Upper lobe of left lung (tissue), 4 donors: ENCODE results near the gene CARHSP1.

ENCODE experiments used
- CTCF ChIP-seq, 6 experiments: fragments of 450-650 bp in 4 of 6; fragments of 200-600 bp in 2 of 6; sonication (generic) in 2 of 6; IDR thresholded peaks; one replicate each; pipeline ENCODE4 v1.5.1; 2016 to 2019; ENCODE audit warnings: antibody characterized with exemption in 6 of 6
- POLR2A ChIP-seq, 4 donors: fragments of 450-650 bp; IDR thresholded peaks; one replicate each; pipeline ENCODE4 v1.5.1; 2016 to 2017; ENCODE audit warnings: antibody characterized with exemption in 4 of 4, mild to moderate bottlenecking in 2 of 4
- POLR2AphosphoS5 ChIP-seq, 2 donors: sonication (generic); formaldehyde crosslinking; IDR thresholded peaks; one replicate each; pipeline ENCODE4 v1.5.1; 2017; ENCODE audit warnings: antibody characterized with exemption in 2 of 2

GRCh38 chr16:8905168-8905762 is 36.5 kb upstream of the CARHSP1 start:
- TF ChIP-seq CTCF (IDR thresholded peaks at IDR 0.05), result peak in 1 of 6 experiments; percentile 24
- TF ChIP-seq POLR2AphosphoS5 (IDR thresholded peaks at IDR 0.05), result no peak
- no peak for TF ChIP-seq POLR2A (IDR thresholded peaks at IDR 0.05)
